Stimulated activated CD8-positive, alpha-beta memory T cell treated with anti-CD3 and anti-CD28 coated beads, Interleukin-12 subunit alpha, Interleukin-12 subunit beta, amount 100 ng/mL, for 24 hours (primary cell): ENCODE measurements around the gene FHOD1.

Source experiments
- DNase-seq: peaks from one replicate; pipeline ENCODE4 v3.0.0-alpha.2; 2020; ENCODE audit errors: extremely low read depth

The FHOD1 gene

DNA sequence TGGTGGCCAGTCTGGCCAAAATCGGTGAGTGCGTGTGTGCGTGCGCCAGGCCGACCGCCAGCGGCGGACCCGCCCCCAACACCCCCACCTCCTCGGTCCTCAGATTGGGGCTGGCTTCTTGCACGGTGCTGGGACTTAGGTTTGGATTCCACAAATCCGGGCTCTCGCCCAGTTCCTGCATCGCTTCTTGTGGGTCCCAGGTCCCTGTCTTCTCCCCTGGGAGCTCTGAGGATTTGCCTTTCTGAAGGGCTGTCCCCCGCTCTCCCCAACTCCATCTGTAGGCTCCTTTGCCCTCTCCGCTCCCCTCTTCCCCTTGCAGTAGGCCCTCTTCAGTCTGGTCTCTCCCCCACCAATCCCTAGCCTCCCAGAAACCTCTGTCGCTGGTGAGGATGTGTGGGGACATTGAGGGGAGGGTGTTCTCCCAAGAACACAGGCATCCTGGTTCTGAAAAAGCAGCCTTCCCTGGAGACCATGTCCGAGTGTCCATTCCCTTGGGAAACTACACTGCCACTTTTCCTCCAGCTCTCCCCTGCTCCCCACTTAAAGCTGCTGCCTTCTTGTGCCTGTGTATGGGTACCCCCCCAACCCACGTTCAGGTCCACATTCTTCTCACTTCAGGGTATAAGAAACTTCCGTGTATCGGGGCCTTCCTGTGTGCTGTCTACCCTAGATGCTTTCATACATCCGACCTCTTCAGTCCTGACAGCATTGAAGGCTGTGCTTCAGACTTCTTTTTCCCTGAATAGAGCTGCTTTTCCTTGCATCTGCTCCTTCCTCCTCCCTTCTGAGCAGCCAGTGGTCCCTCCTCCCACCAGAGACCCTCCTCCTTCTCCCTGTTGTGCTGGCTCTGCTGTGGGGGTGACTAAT, 2.1 kb upstream of the FHOD1 start:
- no peak for DNase-seq

DNA sequence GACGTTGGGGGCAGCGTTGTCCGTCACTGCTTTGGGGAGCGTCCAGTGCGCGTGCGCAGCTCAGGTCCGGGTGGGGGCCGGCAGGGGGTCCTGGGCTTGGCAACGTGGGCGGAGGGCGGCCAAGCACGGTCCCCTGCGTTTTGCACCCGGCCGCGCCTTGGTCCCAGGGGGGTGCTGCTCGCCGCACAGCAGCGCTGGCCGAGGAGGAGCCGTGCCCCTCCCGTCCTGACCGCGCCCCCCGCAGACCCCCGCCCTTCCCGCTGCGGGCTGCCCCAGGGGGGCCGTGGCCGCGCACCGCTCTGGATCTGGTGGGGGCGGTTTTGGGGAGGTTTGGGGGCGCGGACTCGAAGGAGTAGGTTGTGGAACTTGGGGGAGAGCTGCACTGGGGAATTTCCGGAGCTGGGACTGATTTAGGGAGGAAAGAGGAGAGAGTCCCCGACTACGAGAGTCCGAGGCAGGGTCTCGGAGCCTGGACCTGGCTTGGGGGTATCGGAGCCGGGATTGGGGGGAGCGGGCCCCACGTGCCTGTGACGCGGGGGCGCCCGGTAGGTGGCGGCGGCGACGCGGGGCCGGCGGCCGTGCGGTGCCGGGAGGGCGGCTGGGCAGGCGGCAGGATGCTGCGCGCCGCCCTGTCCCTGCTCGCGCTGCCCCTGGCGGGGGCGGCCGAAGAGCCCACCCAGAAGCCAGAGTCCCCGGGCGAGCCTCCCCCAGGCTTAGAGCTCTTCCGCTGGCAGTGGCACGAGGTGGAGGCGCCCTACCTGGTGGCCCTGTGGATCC, 1.3 kb upstream of the FHOD1 start, which contains the start of gene SLC9A5:
SLC9A5 (plus strand) TSS at position 579 of the 777 bp plus-strand sequence; CDS start at position 615, 36 bp downstream.
- DNase-seq, result no peak

DNA sequence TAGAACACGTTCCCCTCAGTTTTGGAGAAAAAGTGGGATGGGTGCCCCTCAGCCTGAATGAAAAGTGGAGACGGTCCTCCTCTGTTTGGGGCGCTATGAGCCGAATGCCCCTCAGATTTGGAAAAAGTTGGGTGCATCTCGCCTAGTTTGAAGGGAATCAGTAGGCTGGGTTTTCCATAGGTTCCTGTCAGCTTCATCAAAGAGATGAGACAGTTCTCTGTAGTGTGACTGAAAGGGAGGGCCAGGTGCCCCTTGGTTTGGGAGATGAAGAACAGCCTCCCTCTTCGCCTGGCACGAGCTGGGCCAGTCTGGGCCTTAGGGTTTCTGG, 756 bp upstream of the FHOD1 start:
- DNase-seq, result no peak

DNA sequence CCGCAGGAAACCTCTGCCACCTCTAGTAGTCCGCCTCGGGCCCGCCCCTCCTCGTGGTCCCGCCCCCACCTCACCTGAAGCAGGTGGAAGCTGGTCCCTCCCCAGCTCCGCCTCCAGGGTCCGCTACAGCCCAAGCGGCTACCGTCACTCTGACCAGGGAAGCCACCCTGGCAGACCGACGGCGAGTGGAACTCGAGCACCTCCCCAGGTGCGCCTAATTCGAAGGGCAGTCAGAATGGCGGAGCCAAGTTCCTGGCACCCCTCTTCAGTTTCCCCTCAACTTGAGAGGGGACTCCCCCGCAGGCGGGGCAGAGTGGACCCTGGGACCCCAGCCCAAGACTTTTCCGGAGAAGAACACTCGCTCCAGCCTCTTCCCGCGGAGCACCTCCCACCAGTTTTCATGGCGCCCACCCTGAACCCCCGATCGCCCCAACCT, 507 bp downstream of the FHOD1 start:
- no peak for DNase-seq

DNA sequence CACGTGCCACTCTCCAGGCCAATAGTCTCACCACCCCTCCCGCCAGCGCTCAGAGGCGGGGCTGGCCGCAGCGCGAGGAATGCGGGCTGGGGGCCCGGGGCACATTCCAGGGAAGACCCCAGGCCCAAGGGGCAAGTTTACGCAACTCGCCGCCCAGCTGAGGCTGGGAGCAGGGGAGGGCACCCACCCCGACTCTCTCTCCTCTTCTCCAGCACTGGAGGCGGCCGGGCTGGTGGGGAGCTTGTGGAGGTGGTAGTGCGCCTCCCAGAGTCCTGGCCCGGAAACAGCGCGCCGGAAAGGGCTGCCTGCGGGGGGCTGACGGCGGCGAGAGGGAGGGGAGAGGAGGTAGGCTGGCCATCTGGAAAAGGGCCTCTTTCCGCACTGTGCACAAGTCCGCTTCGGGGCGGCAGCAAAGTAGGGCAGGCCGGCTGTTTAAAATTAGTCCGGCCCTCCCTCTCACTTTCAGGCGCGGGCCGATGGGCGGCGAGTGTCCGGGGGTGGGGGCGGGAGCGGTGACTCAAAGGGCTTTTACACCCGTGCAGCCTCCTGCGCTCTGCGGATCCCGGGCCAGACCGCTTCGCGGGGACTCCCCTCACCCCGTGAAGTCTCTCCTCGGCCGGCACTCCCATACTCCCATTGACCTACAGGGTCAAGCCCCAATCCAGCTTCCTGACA, 1.1 kb downstream of the FHOD1 start:
- DNase-seq, result no peak

DNA sequence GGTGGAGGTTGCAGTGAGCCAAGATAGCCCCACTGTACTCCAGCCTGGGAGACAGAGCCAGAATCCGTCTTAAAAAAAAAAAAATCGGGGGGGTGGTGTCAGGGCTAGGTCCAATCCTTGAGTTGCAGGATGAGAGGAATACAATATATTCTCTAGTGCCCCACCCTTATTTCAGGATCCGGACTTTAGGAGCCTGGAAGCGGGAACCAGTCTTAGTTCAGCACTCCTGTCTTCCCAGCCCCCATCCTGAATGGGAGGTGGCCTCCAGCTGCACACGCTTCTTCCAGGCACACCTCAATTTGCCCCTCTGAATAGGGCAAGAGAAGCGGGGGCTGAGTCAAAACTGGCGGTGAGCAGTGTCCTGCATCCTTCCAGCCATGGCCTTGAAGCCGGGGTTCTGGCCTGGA, 1.6 kb downstream of the FHOD1 start:
- no peak for DNase-seq

DNA sequence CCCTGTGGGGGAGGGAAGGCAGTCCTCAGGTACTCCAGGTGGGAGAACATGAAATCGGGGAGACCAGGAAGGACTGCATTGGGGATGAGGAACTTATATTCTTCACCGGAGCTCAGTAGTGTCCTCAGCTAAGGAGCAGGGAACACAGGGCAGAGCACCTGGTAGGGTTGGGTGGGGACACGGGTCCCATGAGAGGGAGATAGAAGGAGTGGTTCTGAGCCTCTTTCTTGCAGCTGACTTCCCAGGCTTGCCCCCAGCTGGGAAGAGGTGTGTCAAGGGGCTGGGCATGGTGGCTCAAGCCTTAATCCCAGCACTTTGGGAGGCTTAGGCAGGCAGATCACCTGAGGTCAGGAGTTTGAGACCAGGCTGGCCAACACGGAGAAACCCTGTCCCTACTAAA, 2.1 kb downstream of the FHOD1 start:
- no peak for DNase-seq

DNA sequence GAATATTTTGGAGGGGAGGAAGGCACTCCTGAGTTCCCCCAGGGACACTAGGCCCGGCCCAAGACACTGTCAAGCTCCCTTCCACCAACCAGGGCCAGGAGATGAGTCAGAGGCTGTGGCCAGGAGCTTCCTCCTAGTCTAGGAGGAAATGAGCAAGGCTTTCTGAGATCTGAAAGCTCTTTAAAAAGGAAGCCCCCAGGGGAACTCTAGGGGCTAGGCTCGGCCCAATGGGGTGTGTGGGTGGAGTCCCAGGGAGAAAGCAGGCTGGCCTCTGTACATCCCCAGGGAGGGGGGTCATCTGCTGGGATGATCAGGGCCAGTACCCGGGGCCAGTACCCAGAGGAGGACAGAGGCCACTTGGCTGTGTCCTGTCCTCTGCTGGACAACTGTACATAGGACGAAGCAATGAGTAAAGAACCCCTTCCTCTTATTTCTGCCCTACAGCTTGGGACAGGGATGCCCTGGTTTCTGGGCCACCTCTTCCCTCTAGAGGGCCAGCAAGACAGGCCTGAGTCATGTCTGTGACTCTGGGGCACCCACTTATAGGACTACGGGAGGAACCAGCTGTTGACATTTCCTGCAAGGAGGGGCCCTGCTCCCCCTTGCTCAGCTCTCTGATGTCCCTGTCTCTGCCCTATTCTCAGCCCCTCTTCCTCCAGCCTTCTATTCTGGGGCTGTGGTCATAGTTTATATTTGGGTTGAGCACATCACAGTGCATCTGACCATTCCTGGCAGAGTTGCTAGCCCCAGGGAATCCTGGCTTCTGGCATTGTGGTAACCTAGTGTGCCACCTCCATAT, 2.7 kb downstream of the FHOD1 start:
- peak; percentile 65 for DNase-seq

DNA sequence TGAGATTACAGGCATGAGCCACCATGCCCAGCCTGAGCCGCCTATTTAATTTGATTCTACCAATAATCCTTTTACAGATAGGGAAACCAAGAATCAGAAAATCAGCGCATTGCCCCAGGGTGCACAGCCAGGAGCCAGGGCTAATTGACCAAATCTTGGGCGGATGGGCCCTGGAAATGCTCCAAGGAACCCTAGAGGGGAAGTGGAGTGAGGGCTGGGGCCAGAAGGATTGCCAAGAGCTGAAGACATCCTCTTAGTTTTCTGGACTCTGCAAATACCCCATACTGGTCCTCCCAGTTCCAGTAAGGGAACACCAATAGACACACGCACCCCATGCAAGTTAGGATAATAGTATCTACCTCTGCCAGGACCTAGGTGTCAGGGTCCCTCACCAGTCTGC, 3.8 kb downstream of the FHOD1 start:
- DNase-seq, result no peak

DNA sequence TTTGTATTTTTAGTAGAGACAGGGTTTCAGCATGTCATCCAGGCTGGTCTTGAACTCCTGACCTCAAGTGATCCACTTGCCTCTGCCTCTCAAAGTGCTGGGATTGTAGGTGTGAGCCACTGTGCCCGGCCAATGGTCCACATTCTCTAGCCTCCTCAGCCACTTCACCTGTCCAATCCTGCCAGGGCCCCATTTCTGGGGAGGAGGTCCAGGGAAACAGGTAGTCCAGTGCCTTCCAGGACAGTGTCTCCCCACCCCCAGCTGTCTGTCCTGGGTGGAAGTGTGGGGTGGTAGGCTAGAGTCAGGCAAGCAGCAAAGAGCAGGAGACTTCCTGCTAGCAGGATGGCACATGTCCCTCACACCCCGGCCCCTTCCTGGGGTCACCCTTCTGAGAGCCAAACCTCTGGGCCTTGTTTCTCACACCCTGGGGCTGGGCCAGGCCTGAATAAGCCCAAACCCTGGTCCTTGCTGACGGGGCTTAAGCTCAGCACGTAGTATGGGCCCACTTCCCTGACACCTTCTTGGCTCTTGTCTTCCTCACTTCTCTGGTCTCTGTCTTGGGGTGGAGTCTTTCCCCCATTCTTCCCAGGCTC, 5.0 kb downstream of the FHOD1 start:
- DNase-seq, result no peak

DNA sequence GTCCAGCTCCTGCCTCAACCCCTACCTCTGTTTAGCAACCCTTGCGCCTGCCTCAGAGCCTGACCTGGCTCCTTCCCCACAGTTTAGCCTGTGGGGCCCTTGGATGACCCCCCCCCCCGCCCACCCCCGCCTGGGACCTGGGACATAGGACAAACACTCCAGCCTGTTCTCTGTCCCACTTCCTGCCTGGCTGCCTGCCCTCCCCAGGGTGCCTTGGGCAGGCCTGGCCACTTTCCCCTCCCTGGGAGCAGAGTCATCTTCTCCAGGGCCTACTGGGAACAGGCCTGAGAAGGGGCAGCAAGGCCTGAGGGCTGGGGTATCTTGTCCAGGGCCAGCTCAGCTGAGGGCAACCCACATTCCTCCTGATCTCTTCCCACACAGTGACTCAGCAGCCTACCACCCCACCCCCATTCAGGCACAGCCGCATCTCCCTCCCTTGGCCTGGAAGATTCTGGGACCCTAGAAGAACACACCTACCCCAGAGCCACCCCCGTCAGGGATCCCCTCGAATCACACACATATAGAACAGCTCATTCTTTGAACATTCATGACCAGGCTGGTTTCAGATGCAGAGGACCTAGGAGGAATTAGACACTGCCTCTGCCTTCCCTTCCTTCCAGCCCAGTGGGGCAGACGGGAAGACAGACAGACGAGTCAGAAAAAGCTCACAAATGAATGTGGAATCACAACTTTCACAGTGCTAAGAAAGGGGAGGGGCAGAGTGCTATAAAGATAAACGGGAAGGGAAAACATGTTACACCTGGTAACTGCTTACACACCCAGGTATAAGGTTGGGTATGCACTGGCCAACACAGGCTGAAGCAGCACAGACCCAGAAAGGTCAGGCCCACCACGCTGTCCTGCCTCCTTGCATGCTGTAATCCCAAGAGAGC, 6.0 kb downstream of the FHOD1 start:
- DNase-seq, result no peak

DNA sequence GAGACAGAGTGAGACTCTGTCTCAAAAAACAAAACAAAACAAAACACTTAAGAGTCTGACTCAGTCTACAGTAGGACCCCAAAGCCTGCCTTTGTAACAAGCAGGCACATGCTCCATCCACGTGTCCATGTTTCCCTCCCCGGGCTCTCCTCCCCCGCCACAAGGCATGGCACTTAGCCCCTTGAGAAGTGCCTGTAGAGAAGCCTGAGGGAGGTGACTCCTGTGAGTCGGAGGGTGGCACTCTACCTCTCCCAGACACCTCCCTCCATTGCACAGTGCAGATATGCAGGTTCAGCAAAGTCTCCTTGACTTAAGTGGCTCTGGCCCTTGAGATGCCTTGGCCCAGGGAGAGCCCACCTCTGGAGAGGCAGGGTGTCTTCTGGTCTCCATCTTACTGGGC, 6.8 kb downstream of the FHOD1 start:
- DNase-seq, result no peak

DNA sequence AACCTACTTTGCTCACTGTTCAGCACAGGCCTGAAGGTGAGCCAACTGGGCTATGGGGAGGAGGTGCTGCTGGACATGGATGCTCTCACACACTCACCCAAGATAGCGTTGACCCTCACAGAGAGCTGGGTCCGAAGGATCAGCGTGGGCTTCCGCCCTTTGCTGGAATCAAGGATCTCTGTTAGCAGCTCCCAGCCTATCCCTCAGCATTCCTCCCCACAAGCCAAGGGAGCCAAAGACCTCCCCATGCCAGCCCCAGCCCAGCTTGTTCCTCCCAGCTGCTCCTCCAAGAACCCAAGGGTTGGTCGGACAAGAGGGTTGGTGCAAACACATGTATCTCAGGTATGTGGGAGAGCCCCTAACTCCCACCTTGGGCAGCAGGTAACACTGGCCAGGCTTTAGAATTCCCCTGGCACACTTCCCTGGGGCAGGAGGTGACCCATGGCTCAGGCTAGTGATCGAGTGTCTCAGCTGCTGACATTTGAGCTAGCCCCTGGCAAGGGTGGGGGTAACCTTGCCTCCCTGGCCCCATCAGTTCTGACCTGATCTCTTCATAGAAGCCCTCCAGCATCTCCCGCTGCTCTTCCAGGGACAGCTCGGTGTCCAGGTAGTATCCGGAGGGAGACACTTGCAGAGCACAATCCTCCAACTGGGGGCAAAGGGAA, 8.3 kb downstream of the FHOD1 start:
- DNase-seq, result no peak

DNA sequence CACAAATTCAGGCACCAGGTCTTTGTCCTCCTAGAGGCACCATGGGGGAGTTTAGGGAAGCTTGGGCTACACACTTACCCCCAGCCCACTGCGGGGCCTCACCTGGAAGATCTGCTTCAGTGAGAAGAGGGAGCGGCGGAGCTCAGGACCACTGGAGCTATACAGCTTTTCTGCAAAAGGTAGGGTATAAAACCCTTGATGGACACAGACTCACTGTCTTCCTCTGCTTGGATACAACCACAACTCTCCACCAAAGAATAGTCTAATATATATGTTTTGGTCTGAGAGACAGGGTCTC, 9.1 kb downstream of the FHOD1 start:
- no peak for DNase-seq

DNA sequence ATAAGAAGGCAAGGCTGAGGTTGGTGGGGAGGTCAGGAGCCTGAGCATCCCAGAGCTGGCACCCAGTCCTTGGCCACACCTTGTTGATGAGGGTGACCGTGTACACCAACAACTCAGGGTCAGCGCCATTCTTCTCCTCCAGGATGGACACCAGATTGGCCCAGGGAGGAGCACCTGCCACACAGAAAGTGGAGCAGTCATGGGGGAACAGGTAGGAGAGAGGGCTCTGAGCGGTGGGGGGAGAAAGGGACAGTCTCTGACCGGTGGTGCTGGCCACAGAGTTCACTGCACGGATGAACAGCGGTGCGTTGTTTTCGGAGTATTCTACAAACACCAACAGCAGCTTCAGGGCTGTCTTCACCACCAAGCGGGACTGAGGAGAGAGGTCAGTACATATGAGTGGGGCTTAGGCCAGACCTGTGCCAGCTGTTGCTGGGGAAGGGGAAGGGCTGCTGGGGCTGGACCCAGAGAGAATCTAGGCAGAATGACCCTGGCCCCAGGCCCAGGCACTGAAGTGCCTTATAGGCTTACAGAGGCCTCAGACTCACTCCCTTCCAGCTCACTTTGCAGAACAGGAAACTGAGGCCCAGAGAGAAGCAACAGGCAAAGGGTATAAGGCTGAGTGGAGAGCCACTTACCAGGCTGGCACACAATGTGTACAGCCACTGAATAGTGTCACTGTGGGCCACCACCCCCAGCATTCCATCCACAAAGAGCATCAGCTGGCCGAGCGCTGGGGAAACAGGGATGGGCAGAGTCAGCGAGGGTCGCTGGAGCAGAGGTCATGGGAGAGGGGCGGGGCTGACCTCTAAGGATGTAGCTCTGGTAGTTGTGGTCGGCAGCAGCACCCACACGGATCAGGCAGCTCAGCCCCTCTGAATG, 9.6 kb downstream of the FHOD1 start:
- no peak for DNase-seq

DNA sequence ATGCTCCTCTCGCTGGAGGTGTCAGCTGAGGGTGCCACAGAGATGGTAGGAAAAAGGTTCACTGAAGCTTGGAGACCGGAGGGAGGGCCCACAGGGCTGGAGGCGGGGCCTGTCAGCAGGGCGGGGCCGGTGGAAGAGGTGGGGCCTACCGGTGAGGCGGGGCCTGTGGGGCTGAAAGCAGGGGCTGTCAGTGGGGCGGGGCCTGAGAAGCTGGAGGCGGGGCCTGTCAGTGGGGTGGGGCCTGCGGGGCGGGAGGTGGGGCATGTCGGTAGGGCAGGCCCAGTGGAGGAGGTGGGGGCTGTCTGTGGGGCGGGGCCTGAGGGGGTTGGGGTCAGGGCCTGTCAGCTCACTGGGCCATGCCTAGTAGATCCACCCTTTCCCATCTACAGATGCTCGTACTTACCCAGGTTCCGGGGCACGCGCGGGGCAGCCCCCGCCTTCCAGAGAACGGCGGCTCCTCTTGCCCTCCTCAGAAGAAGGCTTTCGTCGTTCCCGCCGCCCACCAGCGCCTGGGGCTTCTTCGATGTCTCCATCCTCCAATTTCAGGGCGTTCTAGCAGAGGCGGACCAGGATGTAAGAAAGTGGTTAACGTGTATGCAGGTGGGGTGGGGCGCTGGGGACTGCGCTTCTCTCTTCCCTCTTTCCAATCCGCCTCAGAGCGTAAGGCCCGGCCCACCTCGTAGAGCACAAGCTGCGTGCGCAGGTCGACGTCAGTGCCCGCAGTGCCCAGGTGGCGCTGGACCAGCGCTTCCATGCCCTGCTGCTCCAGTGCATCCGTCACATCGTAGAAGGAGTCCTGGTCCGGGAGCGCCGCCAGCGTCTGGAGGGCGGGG, 10.5 kb downstream of the FHOD1 start:
- DNase-seq, result peak; percentile 56

DNA sequence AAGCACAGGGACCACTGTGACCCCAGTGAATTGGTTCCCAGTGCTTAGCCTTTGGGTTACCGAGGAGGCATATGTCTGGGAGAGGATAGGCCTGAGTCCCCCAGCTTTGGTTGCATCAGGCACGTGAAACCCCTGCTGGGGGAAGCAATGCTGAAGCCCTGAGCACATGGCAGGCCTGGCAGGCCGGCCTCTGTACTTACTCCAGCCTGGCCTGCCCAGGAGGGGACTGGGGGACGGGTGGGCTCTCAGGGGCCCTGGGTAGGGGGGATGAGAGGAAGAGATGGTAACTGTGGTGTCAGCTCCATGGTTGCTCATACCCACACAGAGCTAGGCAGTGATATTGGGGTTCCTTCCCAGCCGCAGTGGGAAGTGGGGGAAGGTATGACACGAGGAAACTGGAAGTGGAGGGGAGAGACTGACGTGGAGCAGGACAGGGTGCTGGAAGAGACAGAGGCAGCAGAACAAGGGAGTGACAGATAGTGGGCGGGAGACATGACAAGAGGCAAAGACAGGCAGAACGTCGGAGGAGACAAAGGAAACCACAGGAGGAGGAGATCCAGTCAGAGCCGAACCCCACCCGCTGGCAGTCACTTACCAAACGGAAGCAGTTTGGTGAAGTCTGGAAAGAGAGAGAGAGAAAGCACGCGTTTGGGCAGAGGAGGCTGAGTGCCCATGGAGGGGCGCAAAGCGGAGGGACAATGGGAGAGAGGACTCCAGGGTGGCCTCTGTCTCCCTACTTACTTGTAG, 11.3 kb downstream of the FHOD1 start:
- DNase-seq, result no peak
